Brain pericyte (primary cell): Measurements from ENCODE around the gene STAT1.

Experiments
- DNase-seq: peaks from one replicate; pipeline ENCODE4 v3.0.0-alpha.2; 2012; ENCODE audit warnings: low read depth, low spot score

Gene STAT1

DNA sequence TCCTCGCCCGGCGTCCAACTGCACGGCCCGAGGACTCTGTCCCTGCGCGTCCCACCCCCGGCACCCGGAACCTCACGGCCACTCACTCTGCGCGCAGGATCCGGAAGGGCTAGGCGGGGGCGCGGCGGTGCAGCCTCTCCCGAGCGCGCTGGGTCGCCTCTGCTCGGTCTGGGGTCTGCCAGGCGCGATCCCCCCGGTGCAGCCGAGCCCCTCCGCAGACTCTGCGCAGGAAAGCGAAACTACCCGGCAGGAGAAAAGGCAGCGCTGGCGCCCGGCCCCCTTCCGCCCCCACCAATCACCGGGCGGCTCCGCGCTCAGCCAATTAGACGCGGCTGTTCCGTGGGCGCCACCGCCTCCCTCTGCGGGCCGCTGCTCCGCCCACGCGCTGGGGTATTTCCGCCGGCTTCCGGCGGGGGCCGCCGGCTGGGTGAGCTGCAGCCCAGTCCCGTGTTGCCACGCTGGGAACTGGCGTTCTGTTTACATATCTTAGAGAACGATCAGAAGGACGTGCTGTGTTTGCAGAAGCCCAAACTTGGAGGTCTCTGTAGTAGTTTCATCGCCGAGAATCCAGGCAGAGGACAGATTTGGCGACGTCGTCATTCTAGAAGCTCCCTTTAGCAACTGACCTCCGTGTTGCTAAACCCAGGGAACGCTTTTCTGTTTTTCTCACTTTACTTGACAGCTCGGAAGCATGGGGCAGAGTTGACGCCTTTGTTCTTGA, at the start of gene STAT1:
TSS of gene STAT1 (minus strand) at position 240 of the 721 bp plus-strand sequence. CDS start 4,168 bp downstream, outside the sequence.
- DNase-seq: peak; percentile 70

GRCh38 chr2:191063584-191063983, 49.6 kb upstream of the STAT1 start:
- DNase-seq: no peak

DNA sequence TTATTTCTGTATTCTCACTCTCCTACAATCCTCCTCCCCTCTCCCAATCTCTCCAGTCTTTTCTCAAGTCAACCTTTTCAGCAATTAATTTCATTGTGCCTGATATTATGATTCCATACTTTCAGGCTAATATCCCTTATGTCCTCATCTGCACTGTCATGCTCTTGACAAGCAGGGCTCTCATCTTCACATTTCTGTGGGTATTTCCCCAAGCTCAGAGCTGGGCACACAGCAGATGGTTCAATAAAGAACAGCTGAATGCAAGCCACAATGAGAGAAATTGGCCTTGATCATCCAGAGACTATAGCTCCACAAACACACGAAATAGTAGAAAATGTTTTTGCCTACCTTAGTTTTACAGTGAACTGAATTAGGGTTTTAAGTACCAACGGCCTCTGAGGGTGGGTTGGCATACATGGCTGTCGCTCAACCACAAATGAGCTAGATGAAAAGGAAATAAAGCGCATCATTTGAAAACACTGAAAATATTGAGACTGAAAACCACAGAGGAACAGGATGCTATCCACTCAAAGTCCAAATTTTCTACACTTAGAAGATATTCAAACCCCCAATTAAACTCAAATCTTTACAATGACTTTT, 47.5 kb upstream of the STAT1 start:
- no peak for DNase-seq

GRCh38 chr2:191059308-191059707, 45.3 kb upstream of the STAT1 start:
- no peak for DNase-seq

DNA sequence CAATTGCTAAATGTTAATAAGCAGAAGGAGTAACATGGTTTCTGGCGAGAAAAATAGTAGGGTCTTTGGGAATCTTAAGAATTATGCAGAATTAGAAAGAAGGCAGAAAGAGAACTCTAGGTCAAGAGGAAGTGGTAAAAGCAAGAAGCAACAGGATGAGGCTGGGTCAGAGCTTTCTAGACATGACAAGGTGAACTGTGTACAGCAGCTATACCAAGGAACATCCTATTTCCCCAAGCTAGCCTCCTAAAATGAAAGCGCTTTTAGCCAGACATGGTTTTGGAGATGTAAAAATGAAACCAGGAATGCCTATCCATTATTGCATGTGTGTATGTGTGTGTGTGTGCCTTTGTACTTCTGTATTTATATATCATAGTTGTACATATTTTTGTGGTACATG, 42.3 kb upstream of the STAT1 start:
- DNase-seq: no peak

DNA sequence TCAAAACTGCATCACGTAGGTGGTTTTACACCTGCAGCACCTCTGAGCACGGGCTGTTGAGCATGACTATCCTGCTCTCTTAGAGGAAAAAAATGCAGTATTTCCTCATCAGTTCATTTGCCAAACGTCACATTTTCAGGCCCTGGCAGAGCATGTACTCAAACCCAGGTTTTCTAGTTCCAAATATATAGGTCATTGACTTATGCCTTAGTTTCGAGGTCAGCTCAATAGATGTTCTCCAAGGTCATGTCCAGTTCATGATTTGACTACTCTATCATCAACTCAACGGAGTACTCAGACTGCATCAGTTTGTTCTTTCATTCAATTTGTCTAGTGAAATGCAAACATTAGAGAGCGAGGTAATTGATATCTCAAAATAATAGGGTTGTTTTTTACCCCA, 39.3 kb upstream of the STAT1 start:
- DNase-seq: no peak

GRCh38 chr2:191051825-191052778, 38.1 kb upstream of the STAT1 start:
- no peak for DNase-seq

DNA sequence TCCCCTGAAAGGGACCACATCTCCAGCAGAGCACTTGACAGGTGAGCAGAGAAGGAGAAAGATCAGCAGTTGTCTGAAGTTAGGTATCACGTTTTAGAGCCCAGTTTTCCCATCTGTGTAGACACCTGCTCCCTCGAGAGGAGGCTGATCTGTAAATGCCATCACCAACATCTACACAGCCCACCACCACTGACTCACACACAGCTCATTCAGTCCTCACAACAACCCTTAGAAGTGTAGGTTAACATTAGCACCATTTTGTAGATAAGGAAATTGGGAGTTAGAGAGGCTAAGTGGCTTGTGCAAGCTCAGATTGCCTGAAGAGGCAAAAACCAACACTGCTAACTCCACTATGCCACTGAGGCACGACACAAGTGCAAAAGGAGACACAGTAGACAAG, 37.2 kb upstream of the STAT1 start:
- no peak for DNase-seq

GRCh38 chr2:191050640-191050987, 36.6 kb upstream of the STAT1 start:
- no peak for DNase-seq

GRCh38 chr2:191049728-191050639, 36.0 kb upstream of the STAT1 start:
- DNase-seq: no peak

DNA sequence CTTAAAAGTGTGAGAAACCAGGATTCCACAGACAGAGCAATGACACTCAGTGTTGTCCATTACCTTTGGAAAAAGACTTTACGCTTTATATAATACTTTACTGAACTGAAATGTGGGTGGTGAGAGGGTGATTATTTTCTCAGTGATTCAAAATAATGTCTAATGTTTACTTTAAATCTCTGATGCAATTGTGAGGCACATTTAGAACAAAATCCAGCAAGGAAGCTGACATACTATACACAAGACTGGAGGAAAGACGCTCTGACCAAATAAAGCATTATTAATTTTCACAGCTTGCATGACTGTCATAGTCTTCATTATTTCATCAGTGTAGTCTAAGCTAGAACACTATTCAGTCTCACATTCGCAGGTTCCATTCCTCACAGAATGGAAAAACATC, 34.1 kb upstream of the STAT1 start:
- DNase-seq: no peak

- DNase-seq: no peak
These were observed 31.2 kb upstream of the STAT1 start for GRCh38 chr2:191045141-191045540.

- no peak for DNase-seq
These were observed 29.5 kb upstream of the STAT1 start for GRCh38 chr2:191043438-191043837.

DNA sequence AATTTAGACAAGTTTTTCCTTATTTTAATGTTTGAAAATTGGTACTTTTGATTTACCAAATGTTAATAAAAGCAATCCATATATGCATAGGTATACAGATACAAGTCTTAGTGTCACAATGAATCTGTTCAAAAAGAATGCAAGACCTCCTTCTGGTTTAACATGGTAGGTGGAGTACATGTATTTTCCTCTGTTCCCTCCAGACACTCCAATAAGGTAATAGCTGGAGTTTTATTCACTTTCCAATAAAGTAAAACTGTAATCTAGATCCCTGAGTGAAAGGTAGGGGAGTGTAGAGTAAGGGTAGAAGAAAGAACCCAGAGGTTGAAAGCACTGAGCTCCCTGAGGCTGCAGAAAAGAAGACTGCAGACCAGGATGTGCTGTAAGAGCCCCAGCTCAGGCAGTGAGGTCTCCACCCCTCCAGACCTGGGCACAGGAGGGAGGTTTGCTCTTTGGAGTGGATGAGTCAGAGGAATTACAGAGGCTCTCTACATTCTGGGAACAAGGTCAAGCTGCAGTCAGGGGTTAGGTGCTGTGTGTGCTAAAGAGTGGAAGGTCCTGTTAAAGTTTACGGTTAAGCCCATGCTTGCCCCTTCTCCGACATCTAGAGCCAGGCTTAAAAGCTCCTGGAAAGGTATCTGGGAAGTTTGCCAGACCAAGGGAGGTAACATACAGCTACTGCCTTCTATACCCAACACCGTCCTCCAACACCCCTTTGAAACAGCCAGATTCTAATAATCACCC, 27.6 kb upstream of the STAT1 start:
- no peak for DNase-seq

DNA sequence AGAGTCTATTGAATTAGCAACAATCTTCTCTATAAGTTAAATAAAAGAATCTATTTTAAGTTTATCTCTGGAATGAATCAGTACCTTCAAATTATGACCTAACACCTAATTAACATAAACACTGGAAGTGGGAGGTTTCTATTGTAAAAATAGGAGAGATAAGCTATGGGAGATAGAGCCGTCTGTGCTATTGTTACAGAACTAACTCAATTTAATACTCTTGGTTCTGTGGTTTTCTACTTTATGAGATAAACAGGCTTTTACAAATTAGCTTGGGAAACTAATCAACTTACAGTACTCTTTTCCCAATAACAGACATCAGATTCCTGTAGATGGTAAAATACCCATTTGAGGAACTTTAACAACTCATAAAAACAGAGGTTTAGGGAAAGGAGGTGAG, 25.6 kb upstream of the STAT1 start:
- no peak for DNase-seq

GRCh38 chr2:191038741-191039140, 24.8 kb upstream of the STAT1 start:
- DNase-seq: no peak

- no peak for DNase-seq
These were observed 24.3 kb upstream of the STAT1 start for GRCh38 chr2:191038241-191038725.

DNA sequence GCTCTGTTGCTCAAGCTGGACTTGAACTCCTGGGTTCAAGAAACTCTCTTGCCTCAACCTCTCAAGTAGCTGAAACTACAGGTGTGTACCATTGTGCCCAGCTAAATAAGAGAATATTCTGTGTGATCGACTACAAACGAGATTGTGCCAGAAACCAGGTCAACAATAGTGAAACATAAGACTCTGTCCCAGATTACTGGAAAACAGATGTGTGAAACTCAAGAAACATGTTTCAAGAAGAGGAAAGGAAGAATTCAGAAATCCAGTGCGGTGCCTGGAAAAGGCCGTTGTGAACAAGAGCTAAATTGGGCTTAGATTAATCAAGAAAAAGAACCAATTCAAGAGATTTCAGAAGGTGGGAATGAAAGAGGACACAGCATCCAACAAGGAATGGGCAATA, 23.4 kb upstream of the STAT1 start:
- no peak for DNase-seq

DNA sequence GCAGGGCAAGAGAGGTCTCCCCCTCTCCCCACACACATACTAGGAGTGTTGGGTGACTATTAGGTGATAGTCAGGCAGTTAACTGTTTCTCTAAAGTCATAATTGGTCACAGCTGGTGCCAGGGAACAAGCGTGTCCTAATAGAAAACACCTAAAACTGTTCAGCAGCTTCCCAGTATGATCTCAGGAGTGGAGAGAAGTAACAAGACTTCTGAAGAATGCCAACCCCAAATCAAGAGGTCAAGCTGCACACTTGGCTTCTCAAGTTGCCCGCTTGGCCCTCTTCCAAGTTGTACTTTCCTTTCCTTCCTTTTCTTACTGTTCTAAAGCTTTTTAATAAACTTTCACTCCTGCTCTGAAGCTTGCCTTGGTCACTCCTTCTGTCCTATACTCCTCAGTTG, 22.4 kb upstream of the STAT1 start:
- no peak for DNase-seq

GRCh38 chr2:191032588-191033429, 18.8 kb upstream of the STAT1 start:
- DNase-seq: no peak
